Retina (tissue), 1 donor: Measurements from ENCODE around the gene ZNF423.
"Not testable (repeated sequence)": the region's sequence is repeated elsewhere in the genome, so short reads cannot be mapped to it uniquely, and the experiment has no call there.

ENCODE experiments used
- DNase-seq: peaks from one replicate; pipeline ENCODE4 v3.0.0-alpha.2; 2016

Gene ZNF423

DNA sequence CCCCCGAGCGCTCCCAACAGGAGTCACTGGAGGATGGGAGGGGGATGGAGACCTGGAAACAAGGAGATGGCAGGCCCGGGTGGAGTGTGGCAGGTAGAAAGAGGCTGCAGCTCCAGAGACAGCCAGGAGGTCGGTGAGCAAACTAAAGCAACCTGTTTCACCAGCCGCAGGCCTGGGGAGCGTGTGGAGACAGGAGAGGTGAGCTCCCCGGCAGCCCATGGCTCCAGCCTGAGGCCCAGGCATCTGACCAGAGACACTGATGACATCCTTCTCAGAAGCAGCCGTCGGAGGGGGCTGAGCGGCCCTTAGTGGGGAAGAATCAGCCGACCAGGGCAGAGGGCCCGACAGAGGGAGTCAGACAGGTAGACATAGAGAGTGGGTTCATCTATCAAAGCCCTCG is 165.1 kb downstream of the ZNF423 start:
- DNase-seq: no peak

DNA sequence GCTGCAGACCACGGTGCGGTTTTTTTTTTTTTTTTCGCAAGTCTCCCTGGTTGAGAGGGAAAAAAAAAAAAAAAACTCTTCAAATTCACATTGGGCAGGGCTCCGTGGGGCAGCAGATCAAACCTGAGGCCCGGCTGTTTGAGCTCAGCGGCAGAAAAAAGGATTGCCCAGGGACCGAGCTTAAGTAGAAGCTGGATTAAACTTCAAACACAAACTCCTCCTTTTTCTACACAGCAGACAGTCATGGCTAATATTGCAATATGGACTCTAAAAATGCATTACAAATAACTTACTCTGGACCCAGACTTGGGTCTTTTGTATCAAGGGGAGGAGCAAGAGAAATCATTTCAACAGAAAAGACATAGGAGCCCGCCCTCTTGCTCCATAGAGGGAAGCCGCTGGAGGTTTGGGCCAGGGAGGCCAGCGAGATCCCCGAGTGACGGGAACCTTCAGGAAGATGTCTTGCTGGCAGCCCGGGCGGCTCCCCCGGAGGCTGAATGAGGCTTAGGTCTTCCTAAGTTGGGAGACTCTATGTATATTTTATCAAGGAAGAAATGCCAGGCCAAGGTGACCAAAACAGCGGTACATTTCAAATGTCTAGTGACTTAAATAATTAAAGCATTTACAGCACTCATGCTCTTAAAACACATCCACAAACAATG is 167.7 kb downstream of the ZNF423 start:
- DNase-seq: no peak

DNA sequence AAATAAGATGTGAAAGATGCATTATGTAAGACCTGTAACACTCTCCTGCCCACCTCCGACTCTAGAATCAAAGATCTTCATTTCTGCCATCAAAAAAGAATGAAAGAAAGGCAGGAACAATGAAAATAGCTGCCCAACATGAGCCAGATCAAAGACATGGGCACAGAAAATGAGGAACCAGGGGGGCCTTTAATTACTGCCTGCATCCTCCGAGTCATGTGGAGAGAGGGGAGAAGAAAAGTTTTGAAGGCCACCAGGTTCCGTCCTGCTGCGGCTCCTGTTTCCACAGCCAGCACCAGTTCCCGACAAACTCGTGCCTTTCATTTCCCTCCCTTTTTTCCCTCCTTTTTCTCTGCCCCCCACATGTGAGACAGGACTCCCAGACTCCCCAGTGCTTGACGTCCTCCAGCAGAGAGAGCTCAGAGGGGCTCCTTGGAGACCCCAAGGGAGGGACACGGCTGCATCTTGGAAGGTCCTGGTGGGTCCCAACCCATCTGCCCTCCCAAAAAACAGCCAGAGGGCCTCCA is 168.4 kb downstream of the ZNF423 start:
- DNase-seq: no peak

DNA sequence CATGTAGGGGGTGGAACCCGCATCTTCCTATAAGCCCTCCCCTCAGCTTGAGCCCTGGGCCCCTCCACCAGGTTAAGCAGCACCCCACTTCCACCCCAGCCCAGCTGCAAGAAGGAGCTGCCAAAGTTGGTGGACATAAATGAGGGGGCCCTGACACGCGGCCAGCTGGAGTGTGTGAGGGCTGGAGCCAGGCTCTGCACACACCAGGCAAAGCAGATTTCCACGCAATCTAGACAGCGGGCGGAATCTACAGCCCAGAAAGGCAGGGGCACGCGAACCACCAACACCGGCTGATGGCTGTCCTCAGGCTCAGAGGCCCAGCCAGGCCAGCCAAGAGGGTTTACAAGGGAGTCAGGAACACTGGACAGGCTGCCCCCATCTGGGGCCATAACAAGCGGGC is 171.2 kb downstream of the ZNF423 start:
- no peak for DNase-seq

DNA sequence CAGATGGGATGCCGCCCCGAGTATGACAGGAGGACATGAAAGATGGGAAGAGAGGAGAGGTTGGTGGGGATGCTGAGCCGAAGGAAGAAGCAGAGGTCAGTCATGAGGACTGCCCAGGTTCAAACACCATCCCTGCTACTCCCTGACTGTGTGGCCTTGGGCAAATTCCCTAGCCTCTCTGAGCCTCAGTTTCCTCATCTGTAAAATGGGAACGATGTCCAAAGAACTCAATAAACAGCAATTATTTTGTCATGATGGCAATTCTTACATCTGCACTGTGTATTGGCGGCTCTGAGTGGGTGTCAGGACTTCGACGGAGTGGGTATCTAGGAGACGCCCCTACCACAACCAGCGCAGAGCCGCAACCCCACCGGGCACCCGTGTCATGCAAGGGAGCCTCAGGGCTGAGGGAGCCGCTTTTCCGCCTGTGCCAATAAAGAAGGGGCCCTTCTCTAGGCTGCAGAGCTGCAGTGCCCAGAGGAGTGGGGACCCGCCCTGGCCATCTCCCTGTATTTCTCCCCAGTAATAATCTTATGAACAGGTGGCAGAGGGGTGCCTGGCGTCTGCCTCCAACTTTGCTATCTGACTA is 173.2 kb downstream of the ZNF423 start:
- DNase-seq: no peak

DNA sequence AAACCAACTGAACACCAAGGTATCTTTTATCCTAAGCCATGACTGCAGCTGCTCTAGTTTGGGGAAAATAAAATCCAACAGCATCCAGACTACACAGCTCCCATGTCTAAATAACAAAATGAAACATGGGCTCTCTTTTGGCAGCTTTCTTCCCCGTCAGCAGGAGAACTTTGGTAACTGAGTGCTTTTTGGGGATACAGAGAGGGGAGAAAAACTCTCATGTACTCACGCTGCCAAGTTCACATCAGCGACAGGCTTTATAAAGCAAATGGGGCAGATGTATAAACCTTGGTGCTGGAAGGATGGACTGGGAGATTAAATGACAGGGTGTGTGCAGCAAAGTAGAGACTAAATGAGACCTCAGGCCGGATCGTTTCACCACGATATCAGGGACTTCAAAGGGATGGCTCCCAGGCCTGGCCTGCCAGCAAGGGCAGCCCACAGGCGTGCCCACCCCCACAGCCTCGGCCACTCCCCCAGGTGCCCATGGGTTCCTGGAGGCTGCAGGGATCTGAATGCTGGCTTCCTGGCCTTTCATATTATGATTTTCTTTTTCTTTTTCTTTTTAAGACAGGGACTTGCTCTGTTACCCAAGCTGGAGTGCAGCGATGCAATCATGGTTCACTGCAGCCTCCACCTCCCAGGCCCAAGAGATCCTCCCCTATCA is 174.6 kb downstream of the ZNF423 start:
- no peak for DNase-seq

DNA sequence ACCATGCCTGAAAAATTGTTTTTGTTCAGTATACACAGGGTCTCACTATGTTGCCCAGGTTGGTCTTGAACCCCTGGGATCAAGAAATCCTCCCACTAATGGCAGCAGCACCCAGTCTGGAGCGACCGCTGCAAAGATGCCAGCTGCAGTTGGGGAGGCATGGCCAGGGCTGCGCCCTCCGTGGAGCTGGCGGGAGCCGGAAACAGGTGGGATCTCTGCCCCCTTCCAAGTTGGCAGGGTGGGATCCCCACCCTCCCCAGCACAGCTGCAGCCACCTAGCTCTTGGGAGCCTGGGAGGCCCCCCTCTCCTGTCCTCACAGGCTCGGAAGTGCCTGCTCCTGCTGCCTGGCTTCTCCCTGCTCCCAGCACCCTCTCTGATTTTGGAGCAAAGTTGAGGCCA is 176.8 kb downstream of the ZNF423 start:
- no peak for DNase-seq

GRCh38 chr16:49677661-49678060 is 178.3 kb downstream of the ZNF423 start:
- not testable (repeated sequence) for DNase-seq

DNA sequence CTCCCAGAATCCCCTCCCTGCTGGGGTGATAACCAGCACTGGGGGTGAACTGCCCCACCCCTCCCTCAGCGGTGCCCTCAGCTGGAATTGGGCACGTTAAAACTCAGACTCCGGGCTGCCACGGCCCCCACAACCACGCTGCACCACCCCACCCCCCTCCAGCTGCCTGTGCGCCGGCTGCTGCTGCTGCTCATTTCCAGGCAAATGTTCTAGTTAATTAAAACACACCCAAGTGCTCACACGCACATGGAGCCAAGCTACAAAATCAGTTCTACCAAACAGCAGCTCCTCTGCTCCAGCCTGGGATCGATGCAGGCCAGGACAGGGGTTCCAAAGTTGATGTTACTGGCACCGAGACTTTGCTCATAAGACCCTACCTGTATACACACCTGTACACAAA is 180.5 kb downstream of the ZNF423 start:
- DNase-seq: no peak

GRCh38 chr16:49674990-49675389 is 180.9 kb downstream of the ZNF423 start:
- no peak for DNase-seq

GRCh38 chr16:49674351-49674851 is 181.5 kb downstream of the ZNF423 start:
- peak; percentile 74 for DNase-seq

- no peak for DNase-seq
These were observed 182.5 kb downstream of the ZNF423 start for GRCh38 chr16:49673442-49673841.

DNA sequence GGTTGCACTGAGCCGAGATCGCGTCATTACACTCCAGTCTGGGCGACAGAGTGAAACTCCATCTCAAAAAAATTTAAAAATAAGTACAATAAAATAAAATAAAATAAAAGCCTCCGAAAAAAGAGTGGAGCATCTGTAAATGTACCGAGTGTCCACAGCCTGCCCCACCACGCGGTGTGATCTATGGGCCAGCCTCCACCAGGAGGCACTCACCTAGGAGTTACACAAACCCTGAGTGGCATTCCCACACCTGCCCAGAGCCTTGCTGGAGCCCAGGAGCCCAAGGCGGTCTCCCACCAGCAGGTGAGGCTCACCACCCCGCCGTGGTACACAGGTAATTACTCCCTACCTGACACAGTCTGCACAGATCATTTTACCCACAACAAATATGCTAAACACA is 183.2 kb downstream of the ZNF423 start:
- DNase-seq: no peak

GRCh38 chr16:49671333-49671732 is 184.6 kb downstream of the ZNF423 start:
- no peak for DNase-seq

DNA sequence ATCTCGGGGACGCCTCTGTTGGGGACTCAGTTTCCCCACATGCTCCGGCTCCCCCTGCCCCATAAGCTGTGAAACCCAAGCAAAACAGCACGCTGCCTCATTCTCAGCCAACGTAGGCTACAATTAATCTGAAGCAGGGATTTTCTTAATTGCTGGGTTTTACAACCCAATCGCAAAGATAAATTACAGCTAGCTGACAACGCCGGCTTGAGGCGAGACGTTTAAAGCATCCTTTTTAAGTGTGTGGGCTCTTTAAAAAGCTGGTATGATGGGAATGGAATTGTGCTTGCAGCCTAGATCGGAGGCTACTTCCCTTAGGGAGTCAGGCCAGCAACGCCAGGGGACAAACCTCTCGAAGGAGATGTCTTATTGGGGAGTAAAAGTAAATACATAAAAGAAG is 185.3 kb downstream of the ZNF423 start:
- DNase-seq: no peak

GRCh38 chr16:49665482-49666230 is 190.3 kb downstream of the ZNF423 start:
- DNase-seq: peak; percentile 50

DNA sequence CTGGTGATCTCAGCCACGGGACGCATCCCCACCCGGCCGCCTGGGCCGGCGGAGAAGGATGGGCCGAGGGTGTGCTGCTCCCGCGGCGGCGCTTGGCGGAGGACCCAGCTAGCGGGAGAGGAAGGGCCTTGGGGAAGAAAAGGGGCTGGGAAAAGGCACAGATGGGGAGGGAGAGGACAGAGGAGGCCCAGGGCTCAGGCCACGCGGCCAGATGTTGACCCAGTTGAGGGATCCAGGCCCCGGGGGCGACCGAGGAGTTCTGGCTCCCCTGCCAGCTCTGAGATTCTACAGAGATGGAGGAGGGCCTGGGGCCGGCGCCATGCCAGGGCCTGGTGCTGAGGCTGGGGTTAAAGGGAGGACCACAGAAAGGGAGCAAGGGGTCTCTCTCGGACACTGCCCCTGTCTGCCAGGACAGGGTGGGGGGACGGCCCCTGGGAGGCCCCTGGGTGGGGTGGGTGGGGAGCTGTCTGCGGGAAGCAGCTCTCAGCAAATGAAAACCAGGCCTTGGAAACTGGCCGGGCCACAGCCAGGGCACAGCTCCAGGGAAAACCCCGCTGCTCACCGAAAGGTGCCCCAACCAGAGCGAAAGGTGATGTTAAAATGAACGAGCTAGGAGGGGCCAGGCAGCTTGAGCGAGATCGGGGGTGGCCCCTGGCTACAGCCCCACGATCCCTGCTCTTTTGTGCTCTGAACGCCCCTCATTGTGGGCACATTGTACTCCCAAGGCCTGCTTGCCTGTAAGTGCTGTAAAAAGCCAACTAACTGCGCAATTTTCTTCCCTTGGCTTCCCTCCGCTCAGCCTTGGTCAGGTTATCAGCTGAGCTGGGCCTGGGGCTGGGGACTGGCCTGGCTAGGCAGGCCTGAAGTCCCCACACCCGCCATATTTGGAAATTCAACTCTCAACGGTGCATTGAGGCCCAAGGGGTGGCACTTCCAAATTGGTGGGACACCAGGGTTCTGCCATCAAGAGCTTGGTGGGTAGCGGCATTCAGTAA is 191.4 kb downstream of the ZNF423 start:
- DNase-seq: peak; percentile 57

- DNase-seq: no peak
These were observed 192.5 kb downstream of the ZNF423 start for GRCh38 chr16:49663081-49664065.

DNA sequence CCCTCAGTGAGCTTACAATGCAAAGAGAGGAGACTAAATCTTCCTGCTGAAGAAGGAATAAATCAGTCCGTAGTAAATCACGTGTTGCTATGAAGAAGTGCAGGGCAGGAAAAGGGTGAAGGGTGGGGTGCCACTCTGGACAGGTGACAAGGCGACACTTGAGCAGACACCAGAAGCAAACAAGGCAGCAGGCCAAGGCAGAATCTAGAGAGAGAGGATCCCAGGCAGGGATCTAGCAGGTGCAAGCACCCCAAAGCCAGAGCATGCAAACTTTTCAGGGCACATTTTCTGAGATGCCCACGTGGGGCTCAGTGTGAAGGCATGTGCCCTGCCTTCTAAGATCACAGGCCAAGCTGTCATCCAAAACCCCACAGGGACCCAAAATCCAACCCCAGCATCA is 193.3 kb downstream of the ZNF423 start:
- DNase-seq: no peak

DNA sequence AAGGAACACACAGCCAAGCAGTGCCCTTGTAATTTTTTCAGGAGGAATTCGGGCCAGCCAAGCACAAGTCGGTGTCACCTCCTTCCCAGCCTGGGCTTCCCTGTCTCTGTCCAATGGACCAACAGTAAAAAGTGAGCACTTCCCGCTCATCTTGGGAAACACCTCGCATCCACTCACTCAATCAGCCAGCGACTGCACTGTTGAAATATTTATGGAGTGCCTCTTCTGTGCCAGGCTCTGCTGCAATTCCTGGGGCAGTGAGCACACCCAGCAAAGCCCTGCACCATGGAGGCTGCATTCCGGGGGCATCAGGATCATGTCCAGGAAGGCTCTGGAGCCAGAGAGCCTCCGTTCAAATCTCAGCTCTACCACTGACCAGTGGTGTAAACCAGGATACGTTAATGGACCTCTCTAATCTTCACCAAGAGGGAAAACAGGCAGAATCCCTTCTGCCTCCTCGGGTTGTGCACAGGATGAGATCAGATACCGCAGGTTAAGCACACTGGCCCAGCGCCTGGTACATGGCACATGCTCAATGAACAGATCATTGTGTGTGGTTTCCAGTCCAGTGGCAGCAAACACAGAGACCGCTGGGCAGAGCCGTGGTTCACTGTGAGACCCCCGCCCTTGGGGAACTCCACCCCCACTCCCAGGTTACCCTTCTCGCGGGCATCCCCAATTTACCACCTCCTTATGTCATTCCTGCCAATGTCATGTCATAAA is 194.3 kb downstream of the ZNF423 start:
- DNase-seq: peak; percentile 60
